Glutamatergic neuron (in vitro differentiated cells): ENCODE results near the gene NEURL4. TPM values are rescaled to one million over a fixed set of nuclear protein-coding genes. Genes with fewer than 3 reads are reported as not detected.

Experiments
- DNase-seq: peaks from one replicate; pipeline ENCODE4 v3.0.0; 2022
- H3K27ac Mint-ChIP-seq: one replicate; pipeline ENCODE4 v1.8.0; 2020; ENCODE audit warnings: mild to moderate bottlenecking, mixed read lengths, inconsistent platforms; ENCODE audit not compliant: unreplicated experiment
- H3K27me3 Mint-ChIP-seq: one replicate; pipeline ENCODE4 v1.8.0; 2020; ENCODE audit warnings: mild to moderate bottlenecking, moderate library complexity, mixed read lengths, inconsistent platforms; ENCODE audit not compliant: unreplicated experiment
- H3K36me3 Mint-ChIP-seq: one replicate; pipeline ENCODE4 v1.8.0; 2020; ENCODE audit warnings: mild to moderate bottlenecking, mixed read lengths, inconsistent platforms; ENCODE audit not compliant: unreplicated experiment
- H3K4me1 Mint-ChIP-seq: one replicate; pipeline ENCODE4 v1.8.0; 2020; ENCODE audit warnings: mild to moderate bottlenecking, low read depth, mixed read lengths, inconsistent platforms; ENCODE audit not compliant: unreplicated experiment
- H3K4me3 Mint-ChIP-seq: one replicate; pipeline ENCODE4 v1.8.0; 2020; ENCODE audit warnings: mild to moderate bottlenecking, mixed read lengths, inconsistent platforms; ENCODE audit not compliant: unreplicated experiment
- H3K9me3 Mint-ChIP-seq: one replicate; pipeline ENCODE4 v1.8.0; 2020; ENCODE audit warnings: mild to moderate bottlenecking, moderate library complexity, mixed read lengths, inconsistent platforms; ENCODE audit not compliant: unreplicated experiment
- CTCF ChIP-seq: fragments of 200-600 bp; sonication (generic); IDR thresholded peaks from one replicate; pipeline ENCODE4 v1.5.0; 2021; ENCODE audit not compliant: partially characterized antibody, unreplicated experiment
- total RNA-seq: library from RNA; stranded (reverse); fragmentation: NEBNext Ultra II Directional; extraction: Animal tissue kit (Norgen Biotek cat#: 25700); gene quantifications from one replicate; pipeline ENCODE4 v1.2.1, GENCODE V29; 2021; ENCODE audit not compliant: unreplicated experiment

The NEURL4 gene
- total RNA-seq, 1 donor from 2014 or later: 97.6 TPM

GRCh38 chr17:7323731-7324437, 5.3 kb downstream of the NEURL4 start:
- H3K4me1 Mint-ChIP-seq: peaks cover 8% of the 10 kb centered on the region
- no peak overlapping the region for H3K4me3 Mint-ChIP-seq
- peak; percentile 86 for DNase-seq
- no peaks in the 10 kb centered on the region for H3K36me3 Mint-ChIP-seq
- peaks cover 3% of the 10 kb centered on the region for H3K9me3 Mint-ChIP-seq
- peak; percentile 92 for TF ChIP-seq CTCF
- H3K27ac Mint-ChIP-seq: no peak overlapping the region
- peaks cover 4% of the 10 kb centered on the region for H3K27me3 Mint-ChIP-seq

GRCh38 chr17:7322520-7323194, 6.5 kb downstream of the NEURL4 start:
- no peak for DNase-seq
- no peak overlapping the region for H3K4me3 Mint-ChIP-seq
- TF ChIP-seq CTCF: no peak
- H3K4me1 Mint-ChIP-seq: no peaks in the 10 kb centered on the region
- peaks cover 2% of the 10 kb centered on the region for H3K27me3 Mint-ChIP-seq
- H3K36me3 Mint-ChIP-seq: no peaks in the 10 kb centered on the region
- H3K27ac Mint-ChIP-seq: no peak overlapping the region
- no peaks in the 10 kb centered on the region for H3K9me3 Mint-ChIP-seq

- no peak overlapping the region for H3K27ac Mint-ChIP-seq
- no peak for TF ChIP-seq CTCF
- H3K36me3 Mint-ChIP-seq: no peaks in the 10 kb centered on the region
- DNase-seq: no peak
- H3K27me3 Mint-ChIP-seq: peaks cover 3% of the 10 kb centered on the region
- H3K4me1 Mint-ChIP-seq: peaks cover under 1% of the 10 kb centered on the region
- peak overlapping the region; percentile 30 for H3K4me3 Mint-ChIP-seq
- peaks cover under 1% of the 10 kb centered on the region for H3K9me3 Mint-ChIP-seq
Measured at GRCh38 chr17:7321466-7321865, 7.7 kb downstream of the NEURL4 start.

- peaks cover 8% of the 10 kb centered on the region for H3K27me3 Mint-ChIP-seq
- H3K9me3 Mint-ChIP-seq: peaks cover 10% of the 10 kb centered on the region
- TF ChIP-seq CTCF: no peak
- H3K4me1 Mint-ChIP-seq: peaks cover 9% of the 10 kb centered on the region
- no peak overlapping the region for H3K27ac Mint-ChIP-seq
- no peaks in the 10 kb centered on the region for H3K36me3 Mint-ChIP-seq
- H3K4me3 Mint-ChIP-seq: no peak overlapping the region
- DNase-seq: no peak
Measured at GRCh38 chr17:7318121-7318860, 10.8 kb downstream of the NEURL4 start.
